ENCODE results near the gene IGFBP4.

DNA sequence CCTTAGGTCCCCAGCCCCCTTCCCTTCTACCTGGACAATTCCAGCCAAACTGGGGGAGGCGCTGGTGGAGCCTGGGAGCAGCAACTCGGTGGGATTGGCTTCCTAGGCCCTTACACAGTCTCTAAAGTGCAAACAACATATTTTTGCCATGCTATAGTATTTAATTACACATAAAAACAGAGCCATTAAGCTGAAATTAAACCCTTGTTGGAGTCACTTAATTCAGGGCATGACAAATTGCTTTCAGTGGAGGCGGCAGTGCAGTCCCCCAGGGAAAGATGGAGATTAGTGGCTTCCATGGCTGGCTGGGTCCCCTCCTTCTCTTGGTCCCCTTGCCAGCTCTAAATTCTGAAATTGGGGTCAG lies 17.3 kb downstream of the IGFBP4 start:
- no peak for TF ChIP-seq ZNF615 (CRISPR knock-in tag; IDR thresholded peaks at IDR 0.05; ENCODE audit: borderline replicate concordance)
- TF ChIP-seq YY1 (IDR thresholded peaks at IDR 0.05; ENCODE audit: insufficient read depth, insufficient replicate concordance, low read depth, low read length) = no peak
- TF ChIP-seq, protein P1, sequence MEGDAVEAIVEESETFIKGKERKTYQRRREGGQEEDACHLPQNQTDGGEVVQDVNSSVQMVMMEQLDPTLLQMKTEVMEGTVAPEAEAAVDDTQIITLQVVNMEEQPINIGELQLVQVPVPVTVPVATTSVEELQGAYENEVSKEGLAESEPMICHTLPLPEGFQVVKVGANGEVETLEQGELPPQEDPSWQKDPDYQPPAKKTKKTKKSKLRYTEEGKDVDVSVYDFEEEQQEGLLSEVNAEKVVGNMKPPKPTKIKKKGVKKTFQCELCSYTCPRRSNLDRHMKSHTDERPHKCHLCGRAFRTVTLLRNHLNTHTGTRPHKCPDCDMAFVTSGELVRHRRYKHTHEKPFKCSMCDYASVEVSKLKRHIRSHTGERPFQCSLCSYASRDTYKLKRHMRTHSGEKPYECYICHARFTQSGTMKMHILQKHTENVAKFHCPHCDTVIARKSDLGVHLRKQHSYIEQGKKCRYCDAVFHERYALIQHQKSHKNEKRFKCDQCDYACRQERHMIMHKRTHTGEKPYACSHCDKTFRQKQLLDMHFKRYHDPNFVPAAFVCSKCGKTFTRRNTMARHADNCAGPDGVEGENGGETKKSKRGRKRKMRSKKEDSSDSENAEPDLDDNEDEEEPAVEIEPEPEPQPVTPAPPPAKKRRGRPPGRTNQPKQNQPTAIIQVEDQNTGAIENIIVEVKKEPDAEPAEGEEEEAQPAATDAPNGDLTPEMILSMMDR (CRISPR knock-in tag; IDR thresholded peaks at IDR 0.05) = no peak
- TF ChIP-seq ZBTB8A (CRISPR knock-in tag; IDR thresholded peaks at IDR 0.05; ENCODE audit: borderline replicate concordance, low read depth) = no peak
- TF ChIP-seq, protein P2, sequence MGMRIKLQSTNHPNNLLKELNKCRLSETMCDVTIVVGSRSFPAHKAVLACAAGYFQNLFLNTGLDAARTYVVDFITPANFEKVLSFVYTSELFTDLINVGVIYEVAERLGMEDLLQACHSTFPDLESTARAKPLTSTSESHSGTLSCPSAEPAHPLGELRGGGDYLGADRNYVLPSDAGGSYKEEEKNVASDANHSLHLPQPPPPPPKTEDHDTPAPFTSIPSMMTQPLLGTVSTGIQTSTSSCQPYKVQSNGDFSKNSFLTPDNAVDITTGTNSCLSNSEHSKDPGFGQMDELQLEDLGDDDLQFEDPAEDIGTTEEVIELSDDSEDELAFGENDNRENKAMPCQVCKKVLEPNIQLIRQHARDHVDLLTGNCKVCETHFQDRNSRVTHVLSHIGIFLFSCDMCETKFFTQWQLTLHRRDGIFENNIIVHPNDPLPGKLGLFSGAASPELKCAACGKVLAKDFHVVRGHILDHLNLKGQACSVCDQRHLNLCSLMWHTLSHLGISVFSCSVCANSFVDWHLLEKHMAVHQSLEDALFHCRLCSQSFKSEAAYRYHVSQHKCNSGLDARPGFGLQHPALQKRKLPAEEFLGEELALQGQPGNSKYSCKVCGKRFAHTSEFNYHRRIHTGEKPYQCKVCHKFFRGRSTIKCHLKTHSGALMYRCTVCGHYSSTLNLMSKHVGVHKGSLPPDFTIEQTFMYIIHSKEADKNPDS (CRISPR knock-in tag; IDR thresholded peaks at IDR 0.05) = no peak
- no peak for TF ChIP-seq HNRNPH1 (optimal IDR thresholded peaks at IDR 0.05; ENCODE audit: low read depth, low read length)

All from HepG2 (cell line).